WTC11 (cell line): Measurements from ENCODE around the gene PRKAR1B. TPM values are rescaled to one million over a fixed set of nuclear protein-coding genes. Genes with fewer than 3 reads are reported as not detected.

Experiments used
- ATAC-seq: fragments of 200-7000 bp; cut with Tn5 transposase; 2 replicates; pipeline ENCODE4 v1.10.0; 2021; ENCODE audit warnings: mild to moderate bottlenecking, moderate library complexity
- CTCF ChIA-PET: fragments of 300-600 bp; sonication (Branson Sonifier 250); formaldehyde crosslinking; loops from one replicate; lab custom pipeline; 2021; ENCODE audit warnings: antibody characterized with exemption; lab: Charles Lee
- POLR2A ChIA-PET: fragments of 350-600 bp; sonication (Branson Sonifier 250); formaldehyde crosslinking; loops from one replicate; lab custom pipeline; 2021; ENCODE audit warnings: antibody characterized with exemption; lab: Charles Lee
- DNase-seq: peaks from one replicate; pipeline ENCODE4 v3.0.0; 2021; ENCODE audit warnings: low spot score
- H3K27ac Mint-ChIP-seq: 2 replicates; pipeline ENCODE4 v1.8.0; 2021; ENCODE audit warnings: mixed read lengths
- H3K27me3 Mint-ChIP-seq: 2 replicates; pipeline ENCODE4 v1.8.0; 2021; ENCODE audit warnings: low read depth, mild to moderate bottlenecking, moderate library complexity, mixed read lengths
- H3K36me3 Mint-ChIP-seq: 2 replicates; pipeline ENCODE4 v1.8.0; 2021; ENCODE audit warnings: mixed read lengths
- H3K4me1 Mint-ChIP-seq: 2 replicates; pipeline ENCODE4 v1.8.0; 2022; ENCODE audit warnings: mixed read lengths
- H3K4me3 Mint-ChIP-seq: 2 replicates; pipeline ENCODE4 v1.8.0; 2021; ENCODE audit warnings: mild to moderate bottlenecking, moderate library complexity, mixed read lengths
- H3K9me3 Mint-ChIP-seq: 2 replicates; pipeline ENCODE4 v1.8.0; 2021; ENCODE audit warnings: mixed read lengths
- CBFB ChIP-seq: sonication (generic); formaldehyde crosslinking; IDR thresholded peaks from 2 replicates; pipeline ENCODE4 v1.8.1; 2022; ENCODE audit warnings: mild to moderate bottlenecking, low read depth, missing genetic modification reagents
- CREB1 ChIP-seq: sonication (generic); formaldehyde crosslinking; IDR thresholded peaks from 2 replicates; pipeline ENCODE4 v1.8.0; 2023; ENCODE audit warnings: mild to moderate bottlenecking, missing genetic modification reagents
- FOXK1 ChIP-seq: sonication (generic); formaldehyde crosslinking; IDR thresholded peaks from 2 replicates; pipeline ENCODE4 v1.8.0; 2022; ENCODE audit warnings: mild to moderate bottlenecking, moderate library complexity, missing genetic modification reagents
- GRHL2 ChIP-seq: fragments of 250-450 bp; sonication (Bioruptor Pico); IDR thresholded peaks from 2 replicates; pipeline ENCODE4 v1.8.0; 2022; ENCODE audit warnings: mild to moderate bottlenecking, moderate library complexity; ENCODE audit not compliant: insufficient replicate concordance, severe bottlenecking
- GTF2I ChIP-seq: fragments of 250-450 bp; sonication (Bioruptor Pico); conservative IDR thresholded peaks from 2 replicates; pipeline ENCODE4 v1.4.0; 2021; ENCODE audit warnings: mild to moderate bottlenecking
- MYBL2 ChIP-seq: sonication (generic); formaldehyde crosslinking; IDR thresholded peaks from 2 replicates; pipeline ENCODE4 v1.8.1; 2023; ENCODE audit warnings: mild to moderate bottlenecking, moderate library complexity, missing genetic modification reagents
- NR3C1 ChIP-seq: sonication (generic); formaldehyde crosslinking; conservative IDR thresholded peaks from 2 replicates; pipeline ENCODE4 v1.8.1; 2023; ENCODE audit warnings: low read depth, mild to moderate bottlenecking, missing genetic modification reagents
- RORB ChIP-seq: fragments of 250-450 bp; sonication (Bioruptor Pico); IDR thresholded peaks from 2 replicates; pipeline ENCODE4 v1.9.0; 2021; ENCODE audit warnings: mild to moderate bottlenecking
- SMAD3 ChIP-seq: sonication (generic); formaldehyde crosslinking; IDR thresholded peaks from 2 replicates; pipeline ENCODE4 v1.8.0; 2022; ENCODE audit warnings: missing genetic modification reagents, mild to moderate bottlenecking, borderline replicate concordance
- SOX15 ChIP-seq: fragments of 250-450 bp; sonication (Bioruptor Pico); IDR thresholded peaks from 2 replicates; pipeline ENCODE4 v1.9.0; 2021; ENCODE audit warnings: mild to moderate bottlenecking
- TEAD4 ChIP-seq: sonication (generic); formaldehyde crosslinking; IDR thresholded peaks from 2 replicates; pipeline ENCODE4 v1.8.0; 2022; ENCODE audit warnings: mild to moderate bottlenecking, missing genetic modification reagents
- TP53 ChIP-seq: sonication (generic); formaldehyde crosslinking; IDR thresholded peaks from 2 replicates; pipeline ENCODE4 v1.8.1; 2023; ENCODE audit warnings: mild to moderate bottlenecking, missing genetic modification reagents
- USF1 ChIP-seq: sonication (generic); formaldehyde crosslinking; IDR thresholded peaks from 2 replicates; pipeline ENCODE4 v1.8.0; 2022; ENCODE audit warnings: mild to moderate bottlenecking, missing genetic modification reagents
- ZNF232 ChIP-seq: sonication (generic); formaldehyde crosslinking; IDR thresholded peaks from 2 replicates; pipeline ENCODE4 v1.8.0; 2022; ENCODE audit warnings: mild to moderate bottlenecking, missing genetic modification reagents
- ZNF281 ChIP-seq: sonication (generic); formaldehyde crosslinking; IDR thresholded peaks from 2 replicates; pipeline ENCODE4 v1.8.0; 2023; ENCODE audit warnings: mild to moderate bottlenecking, missing genetic modification reagents
- total RNA-seq: library from RNA; stranded (reverse); gene quantifications from 3 replicates; pipeline ENCODE4 v1.2.3, GENCODE V29; 2021
- TF ChIP-seq, protein P1 (sequence below): sonication (generic); formaldehyde crosslinking; IDR thresholded peaks from 2 replicates; pipeline ENCODE4 v1.8.0; 2022; ENCODE audit warnings: mild to moderate bottlenecking, missing genetic modification reagents
- TF ChIP-seq, protein P2 (sequence below): sonication (generic); formaldehyde crosslinking; IDR thresholded peaks from 2 replicates; pipeline ENCODE4 v1.8.1; 2023; ENCODE audit warnings: mild to moderate bottlenecking, missing genetic modification reagents, moderate library complexity
- TF ChIP-seq, protein P3 (sequence below): sonication (generic); formaldehyde crosslinking; IDR thresholded peaks from 2 replicates; pipeline ENCODE4 v1.8.1; 2022; ENCODE audit warnings: low read depth, mild to moderate bottlenecking, moderate library complexity, missing genetic modification reagents, borderline replicate concordance
- TF ChIP-seq, protein P4 (sequence below): fragments of 250-450 bp; sonication (Bioruptor Pico); IDR thresholded peaks from 2 replicates; pipeline ENCODE4 v1.9.0; 2021; ENCODE audit warnings: mild to moderate bottlenecking

PRKAR1B gene
- total RNA-seq, 1 experiment from 2014 or later, result 43.6 TPM

DNA sequence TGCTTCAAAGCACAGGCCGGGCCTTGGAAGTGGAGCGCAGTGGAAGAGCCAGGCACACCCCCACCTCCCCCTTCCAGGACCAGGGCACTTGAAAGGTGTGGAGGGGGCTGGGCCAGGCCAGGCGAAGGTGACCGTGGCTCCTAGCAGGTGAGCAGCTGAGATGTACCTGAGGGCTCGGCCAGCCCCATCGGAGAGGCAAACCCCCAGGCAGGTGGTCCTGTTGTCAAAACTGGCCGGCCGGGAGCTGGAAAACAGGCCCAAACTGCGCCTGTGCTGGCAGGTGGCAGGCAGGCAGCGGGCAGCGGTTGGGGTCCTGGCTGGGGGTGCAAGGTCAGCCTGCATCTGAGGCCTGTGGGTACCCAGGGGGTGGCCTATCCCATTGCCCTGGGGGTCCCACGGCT lies 97.0 kb downstream of the PRKAR1B start (continued):
- TF ChIP-seq FOXK1 (CRISPR knock-in tag), result no peak
- TF ChIP-seq, protein P1, sequence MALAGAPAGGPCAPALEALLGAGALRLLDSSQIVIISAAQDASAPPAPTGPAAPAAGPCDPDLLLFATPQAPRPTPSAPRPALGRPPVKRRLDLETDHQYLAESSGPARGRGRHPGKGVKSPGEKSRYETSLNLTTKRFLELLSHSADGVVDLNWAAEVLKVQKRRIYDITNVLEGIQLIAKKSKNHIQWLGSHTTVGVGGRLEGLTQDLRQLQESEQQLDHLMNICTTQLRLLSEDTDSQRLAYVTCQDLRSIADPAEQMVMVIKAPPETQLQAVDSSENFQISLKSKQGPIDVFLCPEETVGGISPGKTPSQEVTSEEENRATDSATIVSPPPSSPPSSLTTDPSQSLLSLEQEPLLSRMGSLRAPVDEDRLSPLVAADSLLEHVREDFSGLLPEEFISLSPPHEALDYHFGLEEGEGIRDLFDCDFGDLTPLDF (CRISPR knock-in tag), result no peak
- TF ChIP-seq, all 79 proteins: peak for 0

- H3K4me3 Mint-ChIP-seq, result no peak overlapping the region
- POLR2A ChIA-PET, result no interaction called here
Measured at GRCh38 chr7:628826-629225, 98.3 kb downstream of the PRKAR1B start.

More at GRCh38 chr7:628826-629225, 98.3 kb downstream of the PRKAR1B start:
- peaks cover 15% of the 10 kb centered on the region for H3K9me3 Mint-ChIP-seq
- TF ChIP-seq, protein P2, sequence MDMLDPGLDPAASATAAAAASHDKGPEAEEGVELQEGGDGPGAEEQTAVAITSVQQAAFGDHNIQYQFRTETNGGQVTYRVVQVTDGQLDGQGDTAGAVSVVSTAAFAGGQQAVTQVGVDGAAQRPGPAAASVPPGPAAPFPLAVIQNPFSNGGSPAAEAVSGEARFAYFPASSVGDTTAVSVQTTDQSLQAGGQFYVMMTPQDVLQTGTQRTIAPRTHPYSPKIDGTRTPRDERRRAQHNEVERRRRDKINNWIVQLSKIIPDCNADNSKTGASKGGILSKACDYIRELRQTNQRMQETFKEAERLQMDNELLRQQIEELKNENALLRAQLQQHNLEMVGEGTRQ (CRISPR knock-in tag), result no peak
- TF ChIP-seq TEAD4 (no peak), RORB (CRISPR knock-in tag) (no peak), TP53 (CRISPR knock-in tag) (no peak), SOX15 (CRISPR knock-in tag) (no peak), ZNF281 (CRISPR knock-in tag) (no peak), GRHL2 (no peak), GTF2I (CRISPR knock-in tag) (no peak), USF1 (CRISPR knock-in tag) (no peak), SMAD3 (CRISPR knock-in tag) (no peak), ZNF232 (no peak), MYBL2 (CRISPR knock-in tag) (no peak), CREB1 (CRISPR knock-in tag) (no peak), NR3C1 (no peak), CBFB (CRISPR knock-in tag) (no peak)
- TF ChIP-seq, protein P1 (CRISPR knock-in tag), result no peak
- TF ChIP-seq, protein P3, sequence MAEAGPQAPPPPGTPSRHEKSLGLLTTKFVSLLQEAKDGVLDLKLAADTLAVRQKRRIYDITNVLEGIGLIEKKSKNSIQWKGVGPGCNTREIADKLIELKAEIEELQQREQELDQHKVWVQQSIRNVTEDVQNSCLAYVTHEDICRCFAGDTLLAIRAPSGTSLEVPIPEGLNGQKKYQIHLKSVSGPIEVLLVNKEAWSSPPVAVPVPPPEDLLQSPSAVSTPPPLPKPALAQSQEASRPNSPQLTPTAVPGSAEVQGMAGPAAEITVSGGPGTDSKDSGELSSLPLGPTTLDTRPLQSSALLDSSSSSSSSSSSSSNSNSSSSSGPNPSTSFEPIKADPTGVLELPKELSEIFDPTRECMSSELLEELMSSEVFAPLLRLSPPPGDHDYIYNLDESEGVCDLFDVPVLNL (CRISPR knock-in tag), result no peak
- TF ChIP-seq, protein P4, sequence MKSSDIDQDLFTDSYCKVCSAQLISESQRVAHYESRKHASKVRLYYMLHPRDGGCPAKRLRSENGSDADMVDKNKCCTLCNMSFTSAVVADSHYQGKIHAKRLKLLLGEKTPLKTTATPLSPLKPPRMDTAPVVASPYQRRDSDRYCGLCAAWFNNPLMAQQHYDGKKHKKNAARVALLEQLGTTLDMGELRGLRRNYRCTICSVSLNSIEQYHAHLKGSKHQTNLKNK (CRISPR knock-in tag), result no peak
- CTCF ChIA-PET, result no interaction called here
- no peaks in the 10 kb centered on the region for H3K4me1 Mint-ChIP-seq
- ATAC-seq (no peak), DNase-seq (no peak)
- no peak overlapping the region for H3K27ac Mint-ChIP-seq
- H3K36me3 Mint-ChIP-seq, result peaks cover 15% of the 10 kb centered on the region
- H3K27me3 Mint-ChIP-seq, result peaks cover 6% of the 10 kb centered on the region
